Neural crest cell (in vitro differentiated cells): ENCODE data around the gene TBXAS1. TPM values are rescaled to one million over a fixed set of nuclear protein-coding genes. Genes with fewer than 3 reads are reported as not detected.
"Not testable (repeated sequence)": the region's sequence is repeated elsewhere in the genome, so short reads cannot be mapped to it uniquely, and the experiment has no call there.

Experiments used
- DNase-seq: peaks from one replicate; pipeline ENCODE4 v3.0.0; 2021; ENCODE audit warnings: low read depth, mixed read lengths, low spot score
- H3K27ac Mint-ChIP-seq: one replicate; pipeline ENCODE4 v1.8.0; 2021; ENCODE audit warnings: mild to moderate bottlenecking, mixed read lengths; ENCODE audit not compliant: unreplicated experiment
- H3K27me3 Mint-ChIP-seq: 2 replicates; pipeline ENCODE4 v1.8.0; 2021; ENCODE audit warnings: low read depth, mild to moderate bottlenecking, mixed read lengths
- H3K36me3 Mint-ChIP-seq: 2 replicates; pipeline ENCODE4 v1.8.0; 2021; ENCODE audit warnings: low read depth, mild to moderate bottlenecking, mixed read lengths
- H3K4me1 Mint-ChIP-seq: 2 replicates; pipeline ENCODE4 v1.8.0; 2021; ENCODE audit warnings: mixed read lengths
- H3K4me3 Mint-ChIP-seq: one replicate; pipeline ENCODE4 v1.8.0; 2021; ENCODE audit warnings: mild to moderate bottlenecking, mixed read lengths
- H3K9me3 Mint-ChIP-seq: 2 replicates; pipeline ENCODE4 v1.8.0; 2021; ENCODE audit warnings: mixed read lengths
- CTCF ChIP-seq: fragments of 200-600 bp; sonication (generic); conservative IDR thresholded peaks from 2 replicates; pipeline ENCODE4 v1.5.0; 2021; ENCODE audit warnings: antibody characterized with exemption, mild to moderate bottlenecking
- total RNA-seq: library from RNA; stranded (reverse); gene quantifications from 2 replicates; pipeline ENCODE4 v1.2.1, GENCODE V29; 2021

Gene TBXAS1
- total RNA-seq, 1 donor from 2014 or later = 5.7 TPM

GRCh38 chr7:139842401-139843210, 13.5 kb downstream of the TBXAS1 start:
- no peak for TF ChIP-seq CTCF
- H3K36me3 Mint-ChIP-seq = no peaks in the 10 kb centered on the region
- H3K27me3 Mint-ChIP-seq = peaks cover 3% of the 10 kb centered on the region
- H3K9me3 Mint-ChIP-seq = peaks cover 1% of the 10 kb centered on the region
- peaks cover 17% of the 10 kb centered on the region for H3K4me1 Mint-ChIP-seq
- no peak overlapping the region for H3K4me3 Mint-ChIP-seq
- H3K27ac Mint-ChIP-seq = no peak overlapping the region
- no peak for DNase-seq

- H3K4me3 Mint-ChIP-seq, H3K27me3 Mint-ChIP-seq, DNase-seq, H3K36me3 Mint-ChIP-seq, H3K27ac Mint-ChIP-seq, H3K9me3 Mint-ChIP-seq: not testable (repeated sequence)
- H3K4me1 Mint-ChIP-seq = peaks cover 11% of the 10 kb centered on the region
Observed at GRCh38 chr7:139843211-139843537, 14.1 kb downstream of the TBXAS1 start.

- Mint-ChIP-seq H3K27me3 (peaks cover 3% of the 10 kb centered on the region), H3K4me1 (no peaks in the 10 kb centered on the region), H3K9me3 (peaks cover 6% of the 10 kb centered on the region), H3K27ac (peak overlapping the region; percentile 46), H3K36me3 (no peaks in the 10 kb centered on the region), H3K4me3 (no peak overlapping the region)
- DNase-seq = no peak
- TF ChIP-seq CTCF = no peak
Observed at GRCh38 chr7:139844779-139845442, 15.8 kb downstream of the TBXAS1 start.

- Mint-ChIP-seq H3K27ac (no peak overlapping the region), H3K9me3 (peaks cover 6% of the 10 kb centered on the region), H3K4me3 (no peak overlapping the region), H3K4me1 (no peaks in the 10 kb centered on the region), H3K27me3 (peaks cover 3% of the 10 kb centered on the region), H3K36me3 (no peaks in the 10 kb centered on the region)
- no peak for DNase-seq
- no peak for TF ChIP-seq CTCF
Observed at GRCh38 chr7:139845443-139845805, 16.4 kb downstream of the TBXAS1 start.

- DNase-seq = no peak
- H3K4me3 Mint-ChIP-seq = no peak overlapping the region
- H3K27me3 Mint-ChIP-seq = peaks cover 3% of the 10 kb centered on the region
- H3K27ac Mint-ChIP-seq = no peak overlapping the region
- no peaks in the 10 kb centered on the region for H3K4me1 Mint-ChIP-seq
- H3K36me3 Mint-ChIP-seq = no peaks in the 10 kb centered on the region
- TF ChIP-seq CTCF = no peak
- H3K9me3 Mint-ChIP-seq = peaks cover 6% of the 10 kb centered on the region
Observed at GRCh38 chr7:139846297-139846696, 17.2 kb downstream of the TBXAS1 start.

GRCh38 chr7:139848274-139848673, 19.2 kb downstream of the TBXAS1 start:
- peaks cover 3% of the 10 kb centered on the region for H3K27me3 Mint-ChIP-seq
- DNase-seq = no peak
- TF ChIP-seq CTCF = no peak
- H3K4me1 Mint-ChIP-seq = no peaks in the 10 kb centered on the region
- H3K27ac Mint-ChIP-seq = no peak overlapping the region
- H3K36me3 Mint-ChIP-seq = no peaks in the 10 kb centered on the region
- peaks cover 6% of the 10 kb centered on the region for H3K9me3 Mint-ChIP-seq
- H3K4me3 Mint-ChIP-seq = no peak overlapping the region
